Stimulated activated CD4-positive, alpha-beta T cell treated with anti-CD3 and anti-CD28 coated beads, Interleukin-12 subunit alpha, Interleukin-12 subunit beta, amount 100 ng/mL, for 48 hours (primary cell): Measurements from ENCODE around the gene INTS11.

Experiments used
- DNase-seq, 3 donors: peaks; one replicate each; pipeline ENCODE4 v3.0.0-alpha.2; 2020; ENCODE audit warnings: low read depth in 2 of 3, low spot score in 1 of 3

The INTS11 gene

GRCh38 chr1:1287288-1288110 lies 37.0 kb downstream of the INTS11 start:
- no peak for DNase-seq

DNA sequence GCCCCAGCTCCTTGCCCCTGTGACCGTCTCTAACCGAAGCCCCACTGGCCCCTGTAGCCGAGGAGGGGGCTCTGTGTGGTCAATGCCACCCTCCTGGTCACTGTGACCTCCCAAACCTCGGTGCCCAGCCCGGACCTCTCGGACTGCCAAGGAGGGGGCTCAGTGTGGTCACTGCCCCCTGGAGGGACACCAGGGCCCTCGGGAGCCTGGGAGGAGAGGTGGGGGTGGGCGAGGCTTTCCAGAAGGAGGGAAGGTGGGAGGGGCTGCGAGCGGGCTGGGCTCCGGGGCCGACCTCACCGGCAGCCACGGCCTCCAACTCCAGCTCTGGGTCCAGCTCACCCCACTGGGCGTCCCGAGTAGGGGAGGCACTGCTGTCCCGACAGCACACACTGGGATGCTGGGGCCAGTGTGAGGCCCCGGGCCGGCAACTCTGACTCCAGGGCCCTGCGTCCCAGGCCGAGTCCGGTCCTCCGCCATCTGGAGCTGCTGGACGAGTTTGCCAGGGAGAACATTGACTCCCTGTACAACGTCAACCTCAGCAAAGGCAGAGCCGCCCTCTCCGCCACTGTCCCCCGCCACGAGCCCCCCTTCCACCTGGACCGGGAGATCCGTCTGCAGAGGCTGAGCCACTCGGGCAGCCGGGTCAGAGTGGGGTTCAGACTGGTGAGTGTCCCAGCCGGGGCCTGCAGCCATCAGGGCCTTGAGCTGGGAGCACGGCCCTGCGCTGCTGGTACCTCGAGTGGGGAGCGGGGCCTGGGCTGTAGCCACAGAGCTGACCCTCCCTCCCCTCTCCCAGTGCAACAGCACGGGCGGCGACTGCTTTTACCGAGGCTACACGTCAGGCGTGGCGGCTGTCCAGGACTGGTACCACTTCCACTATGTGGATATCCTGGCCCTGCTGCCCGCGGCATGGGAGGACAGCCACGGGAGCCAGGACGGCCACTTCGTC lies 37.9 kb downstream of the INTS11 start:
- DNase-seq = no peak

GRCh38 chr1:1285611-1286311 lies 38.7 kb downstream of the INTS11 start:
- DNase-seq = no peak

GRCh38 chr1:1285102-1285571 lies 39.3 kb downstream of the INTS11 start:
- no peak for DNase-seq

DNA sequence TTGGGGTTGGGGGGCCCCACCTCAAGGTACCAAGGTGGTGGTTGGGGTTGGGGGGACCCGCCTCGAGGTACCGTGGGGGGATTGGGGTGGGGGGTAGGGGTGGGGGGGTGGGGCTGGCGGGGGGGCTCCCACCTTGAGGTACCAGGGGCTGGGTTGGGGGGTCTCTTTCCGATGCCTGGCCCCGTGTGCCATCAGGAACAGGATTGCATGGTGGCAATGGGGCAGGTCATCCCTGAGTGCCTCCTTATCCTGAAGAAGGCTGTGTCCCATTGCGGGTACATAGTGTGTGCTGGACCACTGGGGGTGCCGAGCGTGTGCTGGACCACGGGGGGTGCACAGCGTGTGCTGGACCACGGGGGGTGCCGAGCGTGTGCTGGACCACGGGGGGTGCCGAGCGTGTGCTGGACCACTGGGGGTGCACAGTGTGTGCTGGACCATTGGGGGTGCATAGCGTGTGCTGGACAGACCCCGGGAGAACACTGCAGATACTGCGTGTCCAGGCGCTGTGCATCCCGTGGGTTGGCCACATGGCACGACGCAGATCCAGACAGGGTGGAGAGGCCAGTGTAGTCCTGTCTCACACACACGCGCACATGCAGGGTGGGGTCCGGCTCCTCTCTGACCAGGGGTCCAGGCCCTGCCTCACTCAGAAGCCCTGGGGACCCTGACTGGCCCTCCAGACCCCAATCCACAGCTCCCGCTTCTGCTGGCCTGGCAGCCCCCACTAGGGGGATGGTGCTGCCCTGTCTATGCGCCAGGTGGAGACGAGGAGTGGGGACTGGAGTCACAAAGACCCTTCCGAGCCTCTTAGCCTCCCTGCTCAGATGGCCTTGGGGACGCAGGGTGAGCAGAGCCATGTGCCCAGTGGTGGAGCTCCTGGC lies 40.0 kb downstream of the INTS11 start:
- no peak for DNase-seq

DNA sequence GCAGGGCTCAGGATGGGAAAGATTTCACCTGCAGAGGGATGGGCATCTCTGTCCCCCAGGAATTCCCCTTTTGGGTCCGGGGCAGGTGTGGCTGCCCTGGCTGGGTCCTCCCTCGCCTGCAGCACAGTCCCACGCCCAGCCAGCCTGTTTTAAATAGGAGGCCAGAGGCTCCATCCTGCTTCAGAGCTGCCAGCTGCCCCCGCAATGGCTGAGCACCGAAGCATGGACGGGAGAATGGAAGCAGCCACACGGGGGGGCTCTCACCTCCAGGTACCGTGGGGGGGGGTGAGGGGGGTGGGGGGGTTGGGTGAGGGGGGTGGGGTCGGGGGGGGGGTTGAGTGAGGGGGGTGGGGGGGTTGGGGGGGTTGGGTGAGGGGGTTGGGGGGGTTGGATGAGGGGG lies 40.6 kb downstream of the INTS11 start:
- DNase-seq = no peak

DNA sequence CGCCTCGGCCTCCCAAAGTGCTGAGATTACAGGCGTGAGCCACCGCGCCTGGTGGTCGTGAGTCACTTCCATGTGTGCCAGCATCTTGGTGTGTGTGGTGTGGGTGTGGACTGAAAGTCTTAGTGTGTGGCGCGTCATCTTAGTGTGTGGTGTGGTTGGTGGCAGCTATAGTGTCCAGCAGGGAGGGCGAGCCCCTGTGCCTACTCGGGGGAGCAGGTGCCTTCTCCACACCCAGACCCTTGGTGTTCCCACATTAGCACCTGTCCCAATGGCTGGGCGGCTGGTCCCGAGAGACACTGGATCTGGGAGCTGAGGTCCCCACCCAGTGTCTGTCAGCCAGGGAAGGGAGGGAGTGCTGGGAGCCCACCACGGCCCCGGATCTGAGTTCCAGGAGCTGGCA lies 41.5 kb downstream of the INTS11 start:
- DNase-seq = no peak

DNA sequence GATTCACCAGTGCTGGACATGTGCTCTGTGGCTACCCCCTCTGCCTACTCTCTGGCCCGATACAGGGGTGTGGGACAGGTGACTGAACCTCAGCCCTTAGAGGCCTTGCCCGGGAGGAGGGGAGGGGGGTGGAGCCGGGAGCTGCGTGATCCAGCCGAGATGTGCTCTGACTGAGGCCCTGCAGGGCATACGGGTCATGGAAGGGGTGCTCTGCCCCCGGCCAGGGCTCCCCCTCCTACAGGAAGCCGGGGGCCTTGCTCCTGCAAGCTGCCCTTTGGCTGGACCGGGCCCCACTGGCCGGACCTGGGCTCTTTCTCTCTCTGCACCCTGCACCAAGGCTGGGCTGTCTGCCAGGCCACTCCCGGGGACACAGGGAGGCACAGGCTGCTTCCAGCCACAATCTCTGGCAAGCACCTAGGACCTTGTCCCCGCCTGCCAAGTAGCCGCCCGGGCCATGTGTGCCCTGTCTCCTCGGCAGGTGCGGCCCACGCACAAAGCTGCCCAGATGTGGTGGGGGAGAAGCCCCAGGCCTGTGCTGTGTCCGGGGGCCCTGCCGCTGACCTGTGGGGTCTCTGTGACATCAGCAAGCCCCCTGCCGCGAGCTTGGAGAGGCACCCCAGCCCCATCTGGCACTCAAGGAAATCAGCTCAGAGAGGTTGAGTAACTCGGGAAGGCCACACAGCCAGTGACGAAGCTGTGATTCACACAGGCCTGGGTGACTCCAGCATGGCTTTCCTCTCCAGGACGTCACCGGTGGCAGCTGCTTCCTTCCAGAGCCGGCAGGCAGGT lies 42.7 kb downstream of the INTS11 start:
- no peak for DNase-seq

GRCh38 chr1:1280782-1281481 lies 43.5 kb downstream of the INTS11 start:
- DNase-seq = no peak

DNA sequence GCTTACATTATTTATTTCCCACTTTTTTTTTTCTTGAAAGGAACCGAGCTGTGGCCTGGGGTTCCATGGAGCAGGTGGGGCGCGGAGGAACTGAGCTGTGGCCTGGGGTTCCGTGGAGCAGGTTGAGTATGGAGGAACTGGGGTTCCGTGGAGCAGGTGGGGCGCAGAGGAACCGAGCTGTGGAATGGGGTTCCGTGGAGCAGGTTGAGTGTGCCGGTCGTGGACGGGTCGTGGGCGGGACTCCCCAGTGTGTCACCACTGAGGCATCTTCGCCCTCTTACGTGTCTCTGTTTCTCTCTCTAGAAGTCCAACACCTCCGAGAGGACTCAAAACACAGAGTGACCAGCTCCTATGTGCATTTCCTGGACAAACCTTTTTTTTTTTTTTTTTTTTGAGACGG lies 45.4 kb downstream of the INTS11 start:
- DNase-seq = no peak

DNA sequence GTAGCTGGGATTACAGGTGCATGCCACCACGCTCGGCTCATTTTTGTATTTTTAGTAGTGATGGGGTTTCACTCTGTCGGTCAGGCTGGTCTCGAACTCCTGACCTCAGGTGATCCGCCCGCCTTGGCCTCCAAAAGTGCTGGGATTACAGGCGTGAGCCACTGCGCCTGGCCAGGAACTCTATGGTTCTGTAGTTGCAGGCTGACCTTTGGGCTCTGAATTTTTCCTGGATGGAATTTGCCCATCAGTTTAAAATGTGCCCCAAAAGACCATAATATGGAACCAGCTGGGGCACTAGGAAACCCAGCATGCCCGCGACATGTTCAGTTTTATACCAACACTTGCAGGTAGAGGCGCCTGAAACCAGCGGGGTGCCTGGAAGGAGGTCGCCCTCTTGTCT lies 45.8 kb downstream of the INTS11 start:
- no peak for DNase-seq

DNA sequence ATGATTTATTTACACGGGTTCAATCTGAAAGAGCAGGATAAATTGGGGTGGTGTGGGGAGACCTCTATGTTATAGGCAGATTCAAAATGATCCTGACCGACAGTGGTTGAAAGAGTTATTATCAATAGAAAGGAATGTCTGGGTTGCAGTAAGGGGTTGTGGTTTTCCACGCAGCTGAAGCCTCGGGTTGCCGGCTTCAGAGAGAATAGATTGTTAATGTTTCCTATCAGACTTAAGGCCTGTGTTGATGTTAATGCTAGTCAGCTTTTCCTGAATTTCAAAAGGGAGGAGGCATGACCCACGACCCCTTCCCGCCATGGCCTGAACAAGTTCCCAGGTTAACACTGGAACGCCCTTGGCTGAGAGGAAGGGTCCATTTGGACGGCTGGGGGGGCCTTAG lies 48.6 kb downstream of the INTS11 start:
- no peak for DNase-seq

GRCh38 chr1:1274931-1275431 lies 49.5 kb downstream of the INTS11 start:
- no peak for DNase-seq

- no peak for DNase-seq
Observed at GRCh38 chr1:1274299-1274930, 50.0 kb downstream of the INTS11 start.

GRCh38 chr1:1273512-1274298 lies 50.8 kb downstream of the INTS11 start, which contains the start of gene UBE2J2:
Gene UBE2J2, minus strand, starts transcription at chr1:1273854. Its CDS starts 5,862 bp downstream, at chr1:1267992.
- peak; percentile 89 to 94 (median 91) for DNase-seq

DNA sequence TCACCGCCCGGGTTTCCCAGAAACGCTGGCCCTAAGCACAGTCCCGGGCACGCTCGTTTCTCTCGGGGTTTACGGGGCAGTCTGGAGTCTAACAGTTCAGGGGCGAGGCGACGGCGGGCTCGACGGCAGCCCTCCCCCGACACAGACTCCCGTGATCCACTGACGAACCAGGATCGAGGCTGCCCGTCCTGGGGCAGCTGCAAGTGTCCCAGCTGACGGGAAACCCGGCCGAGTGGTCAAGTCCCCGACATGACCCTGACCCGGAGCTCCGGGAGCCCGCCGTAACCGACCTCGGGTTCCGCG lies 51.3 kb downstream of the INTS11 start:
- no peak for DNase-seq

DNA sequence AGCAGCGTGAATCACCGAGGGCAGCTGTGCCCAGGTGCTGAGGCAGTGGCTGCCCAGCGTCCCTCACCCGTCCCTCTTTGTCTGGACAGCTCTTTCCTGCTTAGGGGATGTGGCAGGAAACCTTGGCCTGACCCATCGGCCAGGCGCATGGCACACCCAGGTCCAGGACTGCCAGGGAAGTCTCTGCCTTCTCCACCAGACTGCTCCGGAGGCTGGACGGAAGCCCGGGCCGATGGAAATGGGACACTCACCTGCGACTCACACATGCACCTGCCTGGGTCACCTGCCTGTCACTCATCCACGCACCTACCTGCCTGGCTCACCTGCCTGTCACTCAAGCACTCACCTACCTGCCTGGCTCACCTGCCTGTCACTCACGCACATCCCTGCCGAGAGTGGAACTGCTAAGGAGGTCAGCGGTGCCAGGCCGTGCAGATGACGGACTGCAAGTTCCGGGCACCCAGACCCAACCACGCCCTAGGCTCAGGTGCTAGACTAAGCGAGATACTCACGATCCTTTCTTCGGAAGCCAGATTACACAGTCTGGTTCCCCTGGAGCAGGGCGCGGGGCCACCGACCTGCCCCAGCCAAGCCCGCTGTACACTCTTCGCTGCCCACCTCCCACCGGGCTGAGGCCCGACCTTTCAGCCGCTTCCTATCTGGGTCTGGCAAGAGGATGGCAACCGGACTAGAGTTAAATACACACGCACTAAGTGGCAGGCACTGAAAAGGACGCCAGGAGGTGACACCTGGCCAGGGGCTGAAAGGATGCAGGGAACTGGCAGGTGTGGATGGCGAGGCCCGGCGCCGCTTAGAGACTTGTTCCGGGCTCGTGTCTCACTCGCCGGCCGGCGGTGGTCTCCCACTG lies 51.9 kb downstream of the INTS11 start:
- DNase-seq = no peak
